Stimulated activated CD8-positive, alpha-beta memory T cell treated with anti-CD3 and anti-CD28 coated beads, Interleukin-12 subunit alpha, Interleukin-12 subunit beta, amount 100 ng/mL, for 1 hour (primary cell): ENCODE results near the gene CCDC144A.
"Not testable (repeated sequence)": the region's sequence is repeated elsewhere in the genome, so short reads cannot be mapped to it uniquely, and the experiment has no call there.

Source experiments
- DNase-seq: peaks from one replicate; pipeline ENCODE4 v3.0.0-alpha.2; 2020; ENCODE audit warnings: low read depth

Gene CCDC144A

GRCh38 chr17:16820161-16820877 lies 130.3 kb downstream of the CCDC144A start:
- DNase-seq: no peak

DNA sequence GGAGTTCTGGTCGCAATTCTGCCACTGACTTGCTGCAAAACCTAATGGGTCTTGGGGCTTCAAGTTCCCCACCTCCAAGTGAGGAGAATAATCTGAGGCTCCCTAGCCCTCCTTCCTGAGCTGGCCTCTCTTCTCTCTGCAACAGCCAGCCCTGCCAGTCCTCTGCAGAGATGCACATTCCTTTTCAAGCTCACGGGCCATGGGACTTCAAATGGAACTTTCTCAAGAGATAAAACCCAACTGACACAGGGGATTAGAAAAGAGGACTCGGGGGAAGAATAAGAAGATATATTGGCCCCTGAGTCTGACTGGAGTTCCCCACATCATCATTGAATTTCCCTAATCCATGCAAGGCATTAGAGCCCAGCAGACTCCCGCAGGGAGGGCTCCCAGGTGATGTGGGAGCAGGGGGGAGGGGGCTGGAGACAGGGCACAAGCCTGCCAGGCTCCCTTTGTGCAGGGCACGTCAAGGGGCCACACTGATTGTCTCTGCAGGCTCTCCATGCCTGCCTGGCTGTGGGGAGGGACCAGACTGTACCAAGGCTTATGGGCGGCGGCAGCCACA lies 131.0 kb downstream of the CCDC144A start:
- no peak for DNase-seq

DNA sequence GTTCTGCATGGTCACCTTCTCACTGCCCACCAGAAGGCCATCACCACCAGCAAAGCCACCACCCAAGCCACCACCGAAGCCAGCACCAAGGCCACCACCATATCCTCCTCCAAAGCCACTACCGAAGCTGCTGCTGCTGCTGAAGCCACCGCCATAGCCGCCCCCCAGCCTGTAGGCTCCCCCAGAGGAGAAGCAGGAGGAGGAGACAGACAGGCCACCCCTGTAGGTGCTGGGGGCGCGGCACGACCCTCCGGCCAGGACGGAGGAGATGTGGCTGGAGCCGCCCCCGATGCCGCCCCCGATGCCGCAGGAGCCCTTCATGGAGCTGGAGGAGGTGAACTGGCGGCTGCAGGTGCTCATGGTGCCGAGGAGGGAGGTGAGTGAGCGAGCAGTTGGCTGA lies 132.1 kb downstream of the CCDC144A start:
- DNase-seq: not testable (repeated sequence)

DNA sequence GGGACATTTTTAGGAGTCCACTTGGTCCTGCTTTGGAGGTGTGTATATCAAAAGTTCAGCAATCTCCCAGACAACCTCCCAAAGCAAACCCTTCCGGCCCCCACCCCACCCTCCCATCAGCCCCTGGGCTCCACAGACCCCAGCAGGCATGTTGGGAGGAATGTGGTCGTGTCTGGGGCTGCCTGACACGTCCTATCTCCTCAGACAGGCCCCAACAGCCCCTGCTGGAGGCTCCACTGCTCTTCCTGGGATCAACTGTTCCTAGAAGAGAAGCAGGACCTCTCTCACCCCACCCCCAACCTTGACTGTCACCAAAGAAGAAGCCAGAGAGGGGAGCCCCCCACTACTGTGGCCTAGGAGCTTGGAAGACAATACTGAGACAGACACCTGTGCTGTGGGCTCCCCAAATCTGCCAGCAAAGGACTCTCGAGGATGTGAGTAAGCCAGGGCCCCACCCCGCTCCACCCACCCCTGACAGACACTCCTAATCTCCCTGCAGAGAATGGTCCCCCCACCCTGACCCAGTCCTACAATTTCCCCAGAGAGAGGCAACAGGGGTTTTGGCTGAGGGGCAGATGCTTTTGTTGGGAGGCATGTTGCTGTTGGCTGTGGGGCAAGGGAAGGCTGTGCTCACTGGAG lies 133.8 kb downstream of the CCDC144A start:
- not testable (repeated sequence) for DNase-seq
